GM12878 (cell line): Measurements from ENCODE around the gene ADGRV1. TPM values are rescaled to one million over a fixed set of nuclear protein-coding genes. Genes with fewer than 3 reads are reported as not detected.
A peak's percentile ranks its signal among the peaks of the same experiment; 100 is the strongest.

ENCODE experiments used
- ATF2 ChIP-seq: IDR thresholded peaks from 2 replicates; pipeline ENCODE4 v1.6.1; 2012; ENCODE audit warnings: low read length, inconsistent platforms
- BACH1 ChIP-seq: fragments of 450-650 bp; IDR thresholded peaks from 2 replicates; pipeline ENCODE4 v1.6.1; 2017; ENCODE audit warnings: mild to moderate bottlenecking, borderline replicate concordance
- BCL11A ChIP-seq: IDR thresholded peaks from 2 replicates; pipeline ENCODE4 v1.6.1; 2011; ENCODE audit warnings: low read depth, low read length
- BHLHE40 ChIP-seq, 2 experiments: fragments of 450-650 bp in 1 of 2; IDR thresholded peaks; 2 replicates each; pipeline ENCODE4 v1.6.1; 2011 to 2017; ENCODE audit warnings: low read depth in 2 of 2, borderline replicate concordance in 1 of 2, improper control_type of control experiment in 1 of 2, low read length in 1 of 2, mild to moderate bottlenecking in 1 of 2
- BMI1 ChIP-seq: fragments of 450-650 bp; IDR thresholded peaks from 2 replicates; pipeline ENCODE4 v1.6.1; 2016; ENCODE audit warnings: mild to moderate bottlenecking, moderate library complexity, borderline replicate concordance
- CREM ChIP-seq: IDR thresholded peaks from 2 replicates; pipeline ENCODE4 v1.6.1; 2014; ENCODE audit warnings: antibody characterized with exemption, low read depth
- EGR1 ChIP-seq, 2 experiments: IDR thresholded peaks; 1 replicate in 1 of 2; 2 replicates in 1 of 2; pipeline ENCODE4 v1.6.1; 2011 to 2012; ENCODE audit warnings: low read depth in 2 of 2, low read length in 2 of 2, borderline replicate concordance in 1 of 2, mild to moderate bottlenecking in 1 of 2, moderate library complexity in 1 of 2
- HCFC1 ChIP-seq: fragments of 150-350 bp; IDR thresholded peaks from 2 replicates; pipeline ENCODE4 v1.6.1; 2014; ENCODE audit warnings: low read length
- HDAC2 ChIP-seq: fragments of 200-600 bp; sonication (generic); IDR thresholded peaks from 2 replicates; pipeline ENCODE4 v1.6.1; 2017
- IKZF2 ChIP-seq, 2 experiments: fragments of 450-650 bp; IDR thresholded peaks; 2 replicates each; pipeline ENCODE4 v1.6.1; 2017; ENCODE audit warnings: mild to moderate bottlenecking in 2 of 2, moderate library complexity in 2 of 2
- JUND ChIP-seq: IDR thresholded peaks from 2 replicates; pipeline ENCODE4 v1.6.1; 2012; ENCODE audit warnings: low read depth, mild to moderate bottlenecking, low read length, improper control_type of control experiment, moderate library complexity
- MXI1 ChIP-seq: fragments of 150-350 bp; IDR thresholded peaks from 2 replicates; pipeline ENCODE4 v1.6.1; 2011; ENCODE audit warnings: low read depth, mild to moderate bottlenecking, inconsistent platforms, low read length, improper control_type of control experiment
- NFYB ChIP-seq: IDR thresholded peaks from 2 replicates; pipeline ENCODE4 v1.6.1; 2011; ENCODE audit warnings: low read depth, mild to moderate bottlenecking, low read length, improper control_type of control experiment, moderate library complexity; ENCODE audit not compliant: insufficient read depth
- NR2C1 ChIP-seq: fragments of 450-650 bp; IDR thresholded peaks from 2 replicates; pipeline ENCODE4 v1.6.1; 2017; ENCODE audit warnings: antibody characterized with exemption, mild to moderate bottlenecking, moderate library complexity
- NR2F1 ChIP-seq: fragments of 450-650 bp; conservative IDR thresholded peaks from 2 replicates; pipeline ENCODE4 v1.6.1; 2017; ENCODE audit warnings: mild to moderate bottlenecking
- PBX3 ChIP-seq: IDR thresholded peaks from 2 replicates; pipeline ENCODE4 v1.6.1; 2011; ENCODE audit warnings: mild to moderate bottlenecking, low read depth, low read length, moderate library complexity; ENCODE audit not compliant: insufficient replicate concordance
- POLR2AphosphoS5 ChIP-seq: IDR thresholded peaks from 2 replicates; pipeline ENCODE4 v1.6.1; 2011; ENCODE audit warnings: mild to moderate bottlenecking, low read length, inconsistent platforms
- RAD51 ChIP-seq: fragments of 450-650 bp; IDR thresholded peaks from 2 replicates; pipeline ENCODE4 v1.6.1; 2016; ENCODE audit warnings: moderate library complexity, mild to moderate bottlenecking, inconsistent platforms
- RB1 ChIP-seq: fragments of 450-650 bp; formaldehyde crosslinking; IDR thresholded peaks from 2 replicates; pipeline ENCODE4 v1.6.1; 2017; ENCODE audit warnings: mild to moderate bottlenecking, borderline replicate concordance
- RUNX3 ChIP-seq: IDR thresholded peaks from 2 replicates; pipeline ENCODE4 v1.6.1; 2012; ENCODE audit warnings: low read length, inconsistent platforms
- SKIL ChIP-seq: fragments of 450-650 bp; IDR thresholded peaks from 2 replicates; pipeline ENCODE4 v1.6.1; 2017; ENCODE audit warnings: mild to moderate bottlenecking, low read depth, inconsistent platforms; ENCODE audit not compliant: poor library complexity, severe bottlenecking
- SMAD1 ChIP-seq: fragments of 450-650 bp; IDR thresholded peaks from 2 replicates; pipeline ENCODE4 v1.6.1; 2018; ENCODE audit warnings: mild to moderate bottlenecking, low read depth; ENCODE audit not compliant: partially characterized antibody
- SREBF2 ChIP-seq: IDR thresholded peaks from 2 replicates; pipeline ENCODE4 v1.6.1; 2012; ENCODE audit warnings: mild to moderate bottlenecking, low read length
- SUZ12 ChIP-seq: fragments of 200-600 bp; sonication (generic); IDR thresholded peaks from one replicate; pipeline ENCODE4 v1.6.1; 2018; ENCODE audit warnings: antibody characterized with exemption, mild to moderate bottlenecking; ENCODE audit not compliant: unreplicated experiment
- TAF1 ChIP-seq: IDR thresholded peaks from 2 replicates; pipeline ENCODE4 v1.6.1; 2011; ENCODE audit warnings: mild to moderate bottlenecking, low read depth, low read length, borderline replicate concordance
- TCF7 ChIP-seq: IDR thresholded peaks from 2 replicates; pipeline ENCODE4 v1.6.1; 2014; ENCODE audit warnings: antibody characterized with exemption, borderline replicate concordance
- USF1 ChIP-seq: IDR thresholded peaks from 2 replicates; pipeline ENCODE4 v1.6.1; 2011; ENCODE audit warnings: borderline replicate concordance, low read depth, mild to moderate bottlenecking, moderate library complexity, mixed read lengths, low read length; ENCODE audit not compliant: insufficient read depth; ENCODE audit errors: extremely low read length
- WRNIP1 ChIP-seq: IDR thresholded peaks from 2 replicates; pipeline ENCODE4 v1.6.1; 2011; ENCODE audit warnings: low read depth, low read length, improper control_type of control experiment, borderline replicate concordance
- polyA plus RNA-seq, 11 experiments: library from polyadenylated mRNA; depleted of rRNA in 4 of 11; unstranded in 6 of 11; stranded (reverse) in 5 of 11; fragments of >200 nt; fragmentation: Nextera tagmentation in 4 of 11; fragmentation: Illumina TruSeq in 1 of 11; extraction: Ambion mirVana in 4 of 11; extraction: Trizol in 1 of 11; gene quantifications; 1 replicate in 1 of 11; 2 replicates in 10 of 11; pipeline versions ENCODE4 v1.2.1 to v1.2.3, GENCODE V29; 2011 to 2016; ENCODE audit warnings: inconsistent platforms in 2 of 11, missing spikeins in 2 of 11, low read depth in 1 of 11
- total RNA-seq, 4 experiments: library from RNA; depleted of rRNA in 3 of 4; stranded (reverse); fragments of >200 nt in 3 of 4; fragmentation: Illumina TruSeq in 1 of 4; extraction: Trizol in 1 of 4; gene quantifications; 2 replicates each; pipeline versions ENCODE4 v1.2.1 to v1.2.3, GENCODE V29; 2013 to 2021

ADGRV1 gene
- total and polyA plus RNA-seq, 10 of the 15 experiments (the other 5 are each of a cell fraction or from before 2014, with no cell fraction given): 0.04 to 8.1 (median 0.16) TPM; not detected in 1

- TF ChIP-seq JUND: peak; percentile 74; the same call in 1 of the 2 replicates
- TF ChIP-seq RAD51: no peak
- TF ChIP-seq POLR2AphosphoS5: no peak
- TF ChIP-seq SMAD1: no peak
- TF ChIP-seq ATF2: peak; percentile 98
- TF ChIP-seq SUZ12: no peak
- TF ChIP-seq EGR1 (IDR thresholded peaks at IDR 0.05; ENCODE audit: borderline replicate concordance in 1 of 2, low read depth in 2 of 2, low read length in 2 of 2): no peak
- no peak for TF ChIP-seq RB1
- peak; percentile 75 to 78 for TF ChIP-seq IKZF2 (IDR thresholded peaks at IDR 0.05)
- no peak for TF ChIP-seq HCFC1
- TF ChIP-seq USF1: no peak
- no peak for TF ChIP-seq MXI1
- TF ChIP-seq PBX3: peak; percentile 22
- TF ChIP-seq CREM: peak; percentile 81
- no peak for TF ChIP-seq TAF1
- 0 out of 2 replicates have a peak, but pooled peaks have one; percentile 25 for TF ChIP-seq NR2F1
- TF ChIP-seq BACH1: 0 out of 2 replicates have a peak, but pooled peaks have one; percentile 30
- TF ChIP-seq BCL11A: peak; percentile 90
- no peak for TF ChIP-seq SREBF2
- TF ChIP-seq NR2C1: no peak
- TF ChIP-seq HDAC2: no peak
- peak; percentile 100 for TF ChIP-seq TCF7
- TF ChIP-seq RUNX3: peak; percentile 99
- TF ChIP-seq SKIL: peak; percentile 60
- TF ChIP-seq BHLHE40 (IDR thresholded peaks at IDR 0.05; ENCODE audit: borderline replicate concordance in 1 of 2, low read depth in 2 of 2, low read length in 1 of 2): peak; percentile 26 to 44; a peak in 1 of 4 replicates
- no peak for TF ChIP-seq NFYB
- no peak for TF ChIP-seq WRNIP1
- peak; percentile 67; the same call in 1 of the 2 replicates for TF ChIP-seq BMI1
Measured at GRCh38 chr5:91059409-91059808, 500.8 kb downstream of the ADGRV1 start (continued).
